Panc1 (cell line): ENCODE results near the gene TSC2.

Experiments used
- CTCF ChIP-seq: fragments of 450-650 bp; IDR thresholded peaks from 2 replicates; pipeline ENCODE4 v1.5.1; 2017; ENCODE audit warnings: mild to moderate bottlenecking
- POLR2AphosphoS5 ChIP-seq: IDR thresholded peaks from 2 replicates; pipeline ENCODE4 v1.6.1; 2012; ENCODE audit warnings: mild to moderate bottlenecking, low read depth, low read length, moderate library complexity

GRCh38 chr16:2072926-2073325, 25.1 kb downstream of the TSC2 start:
- no peak for TF ChIP-seq CTCF
- TF ChIP-seq POLR2AphosphoS5, result no peak
